DMS 273 treated with DMSO at 0.1 percent for 48 hours (cell line): ENCODE data around the gene MMD.
"Not testable (repeated sequence)": the region's sequence is repeated elsewhere in the genome, so short reads cannot be mapped to it uniquely, and the experiment has no call there.

Source experiments
- DNase-seq: peaks from one replicate; lab custom pipeline; 2025; lab: John Stamatoyannopoulos, UW

The MMD gene, protein sequence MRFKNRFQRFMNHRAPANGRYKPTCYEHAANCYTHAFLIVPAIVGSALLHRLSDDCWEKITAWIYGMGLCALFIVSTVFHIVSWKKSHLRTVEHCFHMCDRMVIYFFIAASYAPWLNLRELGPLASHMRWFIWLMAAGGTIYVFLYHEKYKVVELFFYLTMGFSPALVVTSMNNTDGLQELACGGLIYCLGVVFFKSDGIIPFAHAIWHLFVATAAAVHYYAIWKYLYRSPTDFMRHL

DNA sequence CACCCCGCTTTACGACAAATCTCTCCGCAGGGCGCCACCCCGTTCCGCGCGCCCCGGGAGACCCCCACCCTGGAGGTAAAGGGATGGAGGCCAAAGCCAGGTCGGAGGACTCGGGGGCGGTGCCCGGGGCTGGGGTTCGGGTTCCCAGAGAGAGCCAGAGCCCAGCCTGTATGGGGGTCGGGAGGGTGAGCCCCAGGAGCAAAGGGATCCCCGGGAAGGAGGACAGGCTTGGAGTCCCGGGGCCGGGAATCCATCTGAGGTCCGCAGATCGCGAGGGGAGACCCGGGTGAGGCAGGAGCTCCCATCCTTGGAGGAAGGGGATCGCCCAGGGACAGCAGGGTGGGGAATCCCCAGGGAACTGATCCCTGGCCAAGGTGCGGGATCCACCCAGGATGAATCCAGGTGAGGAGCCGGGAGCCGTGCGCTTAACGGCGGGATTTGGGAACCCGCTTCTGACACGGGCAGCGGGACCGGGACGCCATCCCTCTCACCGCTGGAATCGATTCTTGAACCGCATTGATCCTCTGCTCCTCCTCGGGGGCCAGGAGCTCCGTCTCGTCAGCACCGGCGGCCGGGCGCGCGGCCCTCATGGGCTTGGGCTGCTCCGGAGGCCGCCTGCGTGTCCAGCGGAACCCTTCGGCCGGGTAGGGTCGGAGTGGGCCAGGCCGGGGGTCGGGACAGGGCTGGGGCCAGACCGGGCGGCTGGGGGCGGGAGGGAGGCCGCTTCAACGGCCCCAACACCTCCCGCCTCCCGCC lies at the start of gene MMD:
Gene MMD, minus strand, starts transcription at position 657 of the 756 bp plus-strand sequence. Its CDS starts 140 bp downstream, at position 517.
- DNase-seq: no peak

DNA sequence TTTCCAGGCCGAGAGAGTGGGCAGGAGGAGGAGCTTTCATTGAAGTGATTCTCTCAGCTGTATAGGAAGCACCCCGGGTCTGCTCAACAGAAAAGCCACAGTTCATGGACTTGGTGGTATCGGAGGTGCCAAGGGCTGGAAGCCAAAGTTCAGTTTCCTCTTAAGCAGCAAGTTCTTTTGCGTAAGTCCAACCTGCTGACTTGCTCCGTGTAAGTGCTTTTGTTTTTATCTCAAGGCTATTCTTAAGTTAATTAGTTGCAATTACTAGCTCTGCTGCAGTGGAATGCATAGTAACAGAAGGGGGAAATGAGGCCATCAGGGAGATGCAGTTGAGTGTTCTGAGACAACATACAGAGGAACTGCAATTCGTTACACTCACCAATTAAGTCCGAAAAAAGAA lies 45.0 kb upstream of the MMD start:
- DNase-seq: no peak

DNA sequence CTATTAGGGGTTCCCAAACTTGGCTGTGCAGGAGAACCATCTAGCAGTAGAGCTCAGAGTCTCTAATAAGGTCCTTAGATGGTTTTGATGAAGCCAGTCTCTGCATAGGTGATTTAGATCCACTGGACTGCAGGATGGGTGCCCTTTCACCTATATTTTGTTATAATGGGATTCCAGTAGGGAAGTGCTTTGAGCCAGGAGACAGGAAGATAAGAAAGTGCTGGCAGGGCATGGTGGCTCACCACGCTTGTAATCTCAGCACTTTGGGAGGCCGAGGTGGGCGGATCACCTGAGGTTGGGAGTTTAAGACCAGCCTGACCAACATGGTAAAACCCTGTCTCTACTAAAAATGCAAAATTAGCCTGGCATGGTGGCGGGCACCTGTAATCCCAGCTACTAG lies 44.1 kb upstream of the MMD start:
- not testable (repeated sequence) for DNase-seq

DNA sequence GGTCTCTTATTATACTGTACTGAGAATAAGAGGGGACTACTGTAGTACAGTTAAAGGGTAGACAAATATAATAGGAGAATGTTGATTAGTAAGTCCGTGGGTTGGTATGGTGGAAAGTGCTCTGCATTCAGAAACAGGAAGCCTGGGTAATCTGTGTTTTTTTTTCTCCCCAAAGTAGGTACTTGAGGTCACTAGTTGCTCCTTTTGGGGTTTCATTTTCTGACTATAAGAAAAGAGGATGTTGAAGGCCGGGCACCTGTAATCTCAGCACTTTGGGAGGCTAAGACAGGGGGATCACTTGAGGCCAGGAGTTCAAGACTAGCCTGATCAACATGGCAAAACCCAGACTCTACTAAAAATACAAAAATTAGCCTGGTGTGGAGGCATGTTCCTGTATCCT lies 42.0 kb upstream of the MMD start:
- DNase-seq: no peak

DNA sequence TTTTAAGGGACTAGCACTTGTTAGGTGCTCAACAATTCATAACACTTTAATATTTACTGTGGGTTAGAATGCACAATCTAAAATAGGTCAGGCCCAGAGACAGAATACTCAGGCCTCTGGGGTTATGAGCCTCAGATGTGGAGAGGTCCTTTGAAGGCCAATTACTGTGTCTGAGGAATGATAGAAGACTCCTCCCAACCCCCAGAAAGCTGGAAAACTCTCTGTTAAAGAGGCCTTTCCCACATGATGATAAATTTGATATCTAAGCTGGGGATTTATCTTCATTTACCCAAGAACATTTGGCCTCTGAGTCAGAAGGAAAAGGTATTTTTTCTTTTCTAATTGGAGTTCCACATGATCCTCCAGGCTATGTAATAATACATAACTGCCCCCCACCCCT lies 41.1 kb upstream of the MMD start:
- no peak for DNase-seq

DNA sequence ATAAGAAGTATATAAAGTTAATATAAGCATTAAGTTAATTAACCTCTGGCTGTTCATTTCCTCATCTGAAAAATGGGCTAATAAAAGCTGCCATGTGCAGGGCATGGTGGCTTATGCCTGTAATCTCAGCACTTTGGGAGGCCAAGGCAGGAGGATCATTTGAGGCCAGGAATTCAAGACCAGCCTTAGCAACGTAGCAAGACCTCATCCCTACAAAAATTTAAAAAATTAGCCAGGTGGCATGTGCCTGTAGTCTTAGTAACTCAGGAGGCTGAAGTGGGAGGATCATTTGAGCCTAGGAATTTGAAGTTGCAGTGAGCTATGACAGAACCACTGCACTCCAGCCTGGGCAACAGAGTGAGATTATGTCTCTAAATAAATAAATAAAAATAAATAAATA lies 40.6 kb upstream of the MMD start:
- no peak for DNase-seq

DNA sequence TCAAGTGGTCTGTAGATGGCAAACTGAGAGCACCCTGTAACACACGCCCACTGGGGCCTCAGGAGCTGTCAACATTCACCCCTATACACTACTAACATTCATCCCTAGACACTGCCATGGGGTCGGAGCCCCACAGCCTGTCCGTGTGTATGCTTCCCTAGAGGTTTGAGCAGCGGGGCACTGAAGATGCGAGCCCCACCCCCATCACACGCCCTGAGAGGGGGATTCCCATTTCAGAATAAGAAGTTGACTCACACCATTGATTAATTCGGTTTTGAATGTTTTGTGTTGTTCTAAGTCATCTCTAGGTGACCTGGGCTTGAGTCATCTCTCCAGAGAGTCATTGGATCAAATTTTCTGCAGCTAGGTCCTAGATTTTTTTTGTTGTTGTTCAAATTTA lies 37.3 kb upstream of the MMD start:
- no peak for DNase-seq

DNA sequence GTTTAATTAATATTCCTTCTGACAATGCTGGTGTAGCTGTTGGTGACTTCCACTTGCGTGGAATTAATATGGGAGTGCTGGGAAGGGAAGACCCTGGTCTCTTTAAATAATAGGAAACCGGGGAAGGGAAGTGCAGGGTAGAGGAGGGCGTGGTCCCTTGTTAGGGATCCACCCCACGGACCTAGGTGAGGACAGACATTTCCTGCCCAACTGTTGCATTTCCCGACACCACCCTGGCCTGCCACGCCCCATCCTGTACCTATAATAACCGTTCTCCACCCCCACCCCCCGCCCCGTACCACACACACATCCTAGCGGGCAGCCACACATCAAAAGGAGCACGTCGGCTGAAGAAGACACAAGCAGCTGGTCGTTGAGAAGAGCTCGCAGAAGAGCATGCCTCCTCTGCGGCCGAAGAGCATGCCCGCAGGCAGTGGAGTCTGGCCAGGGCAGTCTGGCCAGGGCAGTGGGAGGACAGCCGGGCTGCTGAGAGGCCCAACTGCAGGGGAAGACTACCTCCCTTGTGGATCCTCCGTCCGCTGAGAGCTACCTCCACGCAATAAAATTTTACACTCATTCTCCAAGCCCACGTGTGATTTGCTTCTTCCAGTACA lies 36.8 kb upstream of the MMD start:
- no peak for DNase-seq

DNA sequence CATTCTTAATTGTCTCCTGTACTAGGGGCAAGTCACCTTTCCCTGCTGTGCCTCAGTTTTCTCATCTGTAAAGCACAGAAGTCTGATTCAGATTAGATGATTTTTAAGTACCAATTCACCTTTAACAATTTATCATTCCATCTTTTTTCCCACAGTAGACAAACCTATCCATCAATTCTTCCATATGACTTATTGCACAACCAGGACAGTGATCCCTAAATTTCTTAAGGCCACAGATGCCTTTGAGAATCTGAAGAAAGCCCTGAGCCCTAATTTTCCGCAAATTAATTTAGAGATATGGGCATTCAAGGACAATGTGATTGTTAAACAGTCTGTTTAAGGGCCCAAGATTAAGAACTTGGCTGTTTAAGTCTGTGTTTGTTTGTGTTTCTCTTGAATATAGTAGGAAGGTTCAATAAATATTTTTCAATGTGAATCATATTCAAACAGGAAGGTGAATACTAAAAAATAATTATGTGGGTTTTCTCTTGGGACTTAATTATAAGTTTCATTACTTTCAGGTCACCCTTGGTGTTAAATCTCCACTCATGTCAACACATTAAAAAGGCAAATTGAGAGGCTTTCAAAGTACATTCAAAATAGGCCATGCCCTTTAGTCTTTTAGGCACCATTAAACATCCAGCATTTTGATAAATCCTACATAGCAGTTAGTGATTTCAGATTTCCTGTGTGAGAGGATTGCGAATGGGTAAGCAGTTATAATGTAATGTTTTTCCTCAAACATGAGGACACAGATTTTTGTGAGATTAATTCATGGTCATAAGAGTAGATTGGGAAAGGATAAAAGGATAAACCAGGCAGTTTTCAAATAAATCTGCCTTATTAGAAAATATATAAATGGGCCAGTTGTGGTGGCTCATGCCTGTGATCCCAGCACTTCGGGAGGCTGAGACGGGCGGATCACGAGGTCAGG lies 34.9 kb upstream of the MMD start:
- DNase-seq: no peak

DNA sequence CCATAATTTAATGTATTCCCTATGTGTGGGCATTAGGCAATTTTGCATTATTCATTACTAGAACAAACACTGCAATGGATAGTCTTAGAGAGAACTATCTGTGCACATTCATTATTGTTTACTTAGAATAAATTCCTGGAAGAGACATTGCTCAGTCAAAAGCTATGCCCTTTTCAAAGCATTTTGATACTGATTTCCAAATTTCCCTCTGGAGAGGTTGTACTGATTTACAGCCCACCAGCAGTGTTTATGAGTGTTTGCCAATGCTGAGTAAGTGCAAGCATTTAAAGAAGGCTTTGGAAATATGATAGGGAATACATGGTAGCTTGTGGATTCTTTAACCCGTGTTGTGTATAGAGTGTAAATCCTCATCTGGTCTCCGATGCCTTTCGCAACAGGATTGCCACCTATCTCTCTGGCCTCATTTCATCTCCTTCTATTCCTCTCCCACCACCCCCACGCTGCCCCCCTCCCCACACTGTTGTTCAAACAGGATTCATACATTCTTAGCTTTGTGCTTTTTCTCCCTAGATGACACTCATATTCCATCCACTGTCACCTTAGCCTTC lies 33.4 kb upstream of the MMD start:
- no peak for DNase-seq

DNA sequence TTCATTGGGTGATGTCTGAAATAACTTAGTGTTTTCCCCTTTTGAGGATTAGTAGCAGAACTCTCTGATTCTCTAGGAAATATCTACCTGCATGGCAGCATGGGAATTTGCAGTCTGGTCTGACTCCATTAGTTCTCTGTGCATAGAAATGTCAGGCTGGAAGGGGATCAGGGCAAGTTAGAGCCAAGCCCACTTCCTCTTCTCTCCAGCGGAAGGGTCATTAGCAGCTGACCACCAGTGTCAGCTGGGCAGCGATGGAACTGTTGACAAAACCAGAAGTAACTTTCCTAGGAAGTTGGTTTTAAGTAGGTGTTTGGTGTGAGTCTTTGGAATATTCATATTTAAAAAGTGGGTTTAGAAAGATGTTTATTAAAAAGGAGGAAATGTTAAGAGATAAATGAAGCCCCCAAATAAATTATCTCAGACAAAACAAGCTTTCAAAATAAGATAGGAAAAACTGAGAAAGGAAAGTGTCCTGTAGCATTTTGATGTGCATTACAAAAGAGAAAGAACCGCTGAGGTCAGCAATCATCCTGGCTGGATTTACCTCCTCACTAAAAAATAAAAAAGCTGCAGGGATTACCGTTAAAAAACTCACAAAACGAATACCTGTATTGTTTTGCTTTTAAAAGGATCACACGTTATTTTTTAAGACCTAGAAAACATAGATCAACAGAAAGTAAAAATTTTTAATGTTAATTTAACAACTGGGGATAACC lies 32.4 kb upstream of the MMD start:
- DNase-seq: no peak

DNA sequence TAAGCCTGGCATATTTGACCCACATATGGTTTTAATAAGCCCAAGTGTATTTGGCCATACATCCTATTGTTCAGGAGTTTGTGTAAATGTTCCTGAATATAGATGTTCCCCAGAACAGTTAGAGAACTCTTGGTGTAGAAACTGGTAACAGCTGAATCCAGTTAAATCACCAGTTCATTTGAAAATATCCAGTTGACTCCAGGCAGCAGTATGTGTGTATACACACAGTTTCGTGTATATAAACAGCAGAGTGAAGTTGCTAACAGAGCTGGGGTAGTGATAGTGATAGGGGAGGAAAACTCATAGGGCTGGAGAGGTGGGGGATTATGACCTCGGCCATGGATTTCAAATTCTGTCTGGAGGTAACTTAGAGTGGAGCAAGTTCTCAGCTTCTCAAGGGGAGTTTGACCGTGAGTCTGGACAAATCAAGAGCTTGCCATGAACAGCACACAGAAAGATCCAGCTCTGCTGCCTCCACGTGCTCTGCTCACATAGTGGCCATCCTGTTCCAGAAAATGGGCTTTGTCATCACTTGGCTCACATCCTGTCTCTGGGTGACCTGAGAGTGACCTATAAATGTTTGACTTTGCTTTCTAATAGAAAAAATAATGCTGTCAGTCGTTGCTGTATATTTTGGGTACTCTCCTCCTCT lies 30.6 kb upstream of the MMD start:
- no peak for DNase-seq

DNA sequence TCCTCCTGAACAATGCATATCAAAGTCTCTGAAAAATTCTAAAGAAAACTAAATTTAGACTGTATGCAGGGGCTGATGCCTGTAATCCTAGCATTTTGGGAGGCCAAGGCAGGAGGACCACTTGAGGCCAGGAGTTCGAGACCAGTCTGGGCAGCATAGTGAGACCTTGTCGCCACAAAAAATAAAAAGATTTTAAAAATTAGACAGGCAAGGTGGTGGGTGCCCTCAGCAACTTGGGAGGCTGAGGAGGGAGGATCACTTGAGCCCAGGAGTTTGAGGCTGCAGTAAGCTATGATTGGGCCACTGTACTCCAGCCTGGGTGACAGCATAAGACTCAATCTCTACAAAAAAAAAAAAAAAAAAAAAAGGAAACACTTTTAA lies 30.1 kb upstream of the MMD start:
- DNase-seq: no peak

DNA sequence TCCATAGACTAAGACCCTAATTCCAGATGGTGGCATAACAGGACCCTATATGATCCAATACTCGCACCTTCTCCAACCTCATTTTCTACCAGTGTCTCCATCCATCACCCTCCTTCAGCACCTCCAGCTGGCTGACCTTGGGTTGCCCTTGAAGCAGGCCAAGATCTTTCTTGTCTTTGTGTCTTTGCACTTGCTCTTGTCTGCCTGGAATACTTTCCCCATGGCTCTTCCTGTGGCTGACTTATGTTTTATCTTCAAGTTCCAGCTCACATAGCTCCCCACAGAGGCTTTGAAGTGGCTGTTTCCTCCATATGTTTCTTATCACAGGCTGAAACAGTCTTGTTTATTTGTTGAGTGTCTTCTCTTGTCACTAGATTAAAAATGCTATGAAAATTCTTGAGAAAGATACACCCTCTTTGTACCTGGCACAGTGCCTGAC lies 29.6 kb upstream of the MMD start:
- DNase-seq: no peak

DNA sequence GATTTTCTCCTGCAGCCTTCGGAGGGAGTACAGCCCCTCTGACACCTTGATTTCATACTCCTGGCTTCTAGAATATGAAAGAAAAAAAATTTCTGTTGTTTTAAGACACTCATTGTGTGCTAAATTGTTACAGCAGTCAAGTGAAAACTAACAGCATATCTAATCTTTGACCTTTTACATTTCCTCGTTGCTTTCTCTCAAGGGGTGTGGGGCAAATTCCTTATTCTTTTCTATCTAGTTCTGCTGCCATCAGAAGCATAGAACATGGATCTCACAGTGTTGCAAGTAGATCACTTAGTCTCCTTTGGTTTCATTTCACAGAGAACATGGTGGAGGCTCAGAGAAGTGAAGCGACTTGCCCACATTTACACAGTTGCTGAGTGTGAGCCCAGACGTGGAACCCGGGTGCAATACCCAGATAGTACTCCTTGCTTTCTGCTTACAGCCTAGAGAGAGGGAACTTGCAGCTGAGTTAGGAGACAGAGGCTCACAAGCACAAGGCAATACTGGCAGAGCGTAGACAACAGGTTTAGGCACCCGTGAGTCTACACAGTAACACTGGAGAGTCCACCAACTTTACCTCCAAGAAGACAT lies 28.7 kb upstream of the MMD start:
- DNase-seq: no peak

DNA sequence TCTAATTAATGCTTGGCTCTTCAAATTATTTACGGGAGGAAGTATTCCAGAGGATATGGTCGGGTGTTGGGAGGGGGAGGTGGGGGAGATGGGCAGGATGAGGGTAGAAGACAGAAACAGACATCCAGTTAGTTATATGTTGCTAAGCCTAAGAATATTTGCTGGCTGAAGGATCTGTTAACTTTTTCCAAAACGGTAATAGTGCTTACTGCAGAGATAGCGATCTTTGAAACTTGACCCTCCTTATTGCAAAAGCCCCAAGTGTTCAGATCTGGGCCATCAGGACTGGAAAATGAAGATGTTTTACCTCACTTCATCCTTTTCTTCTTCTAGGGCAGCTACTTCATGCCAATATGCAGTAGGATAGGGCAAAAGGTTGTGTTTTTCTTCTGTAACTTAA lies 27.0 kb upstream of the MMD start:
- DNase-seq: peak; percentile 33

DNA sequence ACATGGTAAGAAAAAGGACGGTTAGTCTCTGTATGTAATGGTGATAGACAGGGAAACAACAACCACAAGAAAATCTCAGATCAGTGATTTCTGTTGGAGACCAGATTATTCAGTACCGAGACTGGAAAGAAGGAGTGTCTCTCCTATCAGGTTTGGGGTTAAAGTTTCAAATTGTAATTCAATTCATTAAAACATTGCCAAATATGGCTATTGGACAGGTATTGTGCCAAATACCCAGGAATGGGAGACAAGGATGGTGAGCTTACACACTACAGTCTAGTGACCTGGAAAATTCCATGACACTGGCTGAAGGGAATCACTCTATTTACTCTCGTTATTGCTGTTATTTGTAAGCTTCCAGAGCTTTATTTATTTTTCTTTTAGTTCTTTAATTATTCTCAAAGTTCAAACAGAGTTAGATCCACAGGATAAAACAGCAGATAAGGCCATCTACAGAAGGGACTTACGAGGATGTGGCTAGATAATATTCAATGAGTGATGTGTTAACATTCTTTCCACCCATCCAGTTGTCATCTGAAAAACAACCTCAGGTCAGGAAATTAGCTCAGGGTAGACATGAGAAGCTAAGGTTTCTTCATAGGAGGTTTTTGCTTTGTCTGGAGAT lies 25.1 kb upstream of the MMD start:
- DNase-seq: no peak

DNA sequence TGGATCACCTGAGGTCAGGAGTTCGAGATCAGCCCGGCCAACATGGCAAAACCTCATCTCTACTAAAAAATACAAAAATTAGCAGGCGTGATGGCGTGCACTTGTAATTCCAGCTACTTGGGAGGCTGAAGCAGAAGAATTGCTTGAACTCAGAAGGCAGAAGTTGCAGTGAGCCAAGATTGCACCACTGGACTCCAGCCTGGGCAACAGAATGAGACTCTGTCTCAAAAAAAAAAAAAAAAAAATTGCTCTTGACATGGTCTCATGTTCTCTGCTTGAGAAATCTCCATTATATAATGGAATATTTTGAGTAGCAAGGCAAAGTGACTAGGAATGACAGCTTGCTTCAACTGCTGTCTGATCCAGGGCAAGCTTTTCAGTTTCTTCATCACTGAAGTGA lies 24.4 kb upstream of the MMD start:
- DNase-seq: not testable (repeated sequence)

DNA sequence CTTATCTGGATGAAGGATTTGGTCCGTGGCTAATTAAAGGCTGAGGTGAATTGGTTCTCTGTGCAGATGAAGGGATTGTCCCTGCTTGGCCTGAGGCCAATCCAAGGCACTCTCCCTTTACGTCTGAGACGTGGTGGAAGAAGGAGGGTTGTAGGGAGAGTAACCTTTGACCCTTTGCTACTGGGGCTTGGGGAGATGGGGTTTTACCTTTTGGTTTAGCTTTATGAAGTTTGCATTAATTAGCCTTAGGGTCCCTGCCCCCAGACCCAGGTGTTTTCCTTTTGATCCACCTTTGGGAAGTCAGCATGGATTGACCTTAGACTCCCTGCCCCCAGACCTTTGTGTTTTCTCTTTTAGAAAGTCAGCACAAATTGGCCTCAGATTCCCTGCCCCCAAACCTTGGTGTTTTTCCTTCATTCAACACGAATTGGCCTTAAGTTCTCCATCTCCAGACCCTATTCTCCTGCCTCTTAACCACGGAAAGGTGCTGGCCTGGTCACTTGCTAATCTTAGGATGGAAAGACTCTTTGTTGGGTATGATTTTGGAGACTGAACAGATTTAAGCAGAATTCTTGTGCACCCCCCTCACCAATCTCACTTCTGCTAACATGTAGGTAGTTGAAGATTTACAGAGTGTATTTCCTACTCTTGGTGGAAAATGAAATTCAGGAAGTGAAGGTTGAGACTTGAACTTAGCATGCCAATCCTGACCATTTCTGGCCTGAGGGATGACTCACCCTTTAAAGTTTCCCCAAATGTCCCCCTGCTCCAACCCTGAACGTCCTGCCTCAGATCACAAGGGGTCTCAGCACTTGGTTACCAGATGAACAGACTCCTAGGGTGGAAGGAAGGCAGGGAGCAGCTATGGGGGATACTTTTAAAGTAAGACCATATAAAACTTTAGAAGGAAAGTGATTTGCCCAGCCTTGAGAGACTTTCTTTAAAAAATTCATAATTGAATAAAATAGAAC lies 23.1 kb upstream of the MMD start:
- no peak for DNase-seq
